ENCODE results near the gene NRAP. TPM values are rescaled to one million over a fixed set of nuclear protein-coding genes. Genes with fewer than 3 reads are reported as not detected.

NRAP gene
- total and polyA plus RNA-seq, 4 donors = 0.05 to 0.13 (median 0.10) TPM

GRCh38 chr10:113541549-113541927 is 122.3 kb downstream of the NRAP start:
- Histone ChIP-seq H3K4me1 (ENCODE audit: control insufficient read depth in 4 of 4, insufficient read depth in 4 of 4, low read length in 3 of 4) (peaks cover 18 to 47% (median 38%) of the 10 kb centered on the region in 4 donors), H3K9me3 (ENCODE audit: control insufficient read depth in 4 of 4, low read length in 3 of 4) (no peaks in the 10 kb centered on the region), H3K36me3 (ENCODE audit: control insufficient read depth in 4 of 4, insufficient read depth in 3 of 4, low read depth in 1 of 4, low read length in 3 of 4) (no peaks in the 10 kb centered on the region), H3K27me3 (ENCODE audit: control insufficient read depth in 4 of 4, insufficient read depth in 4 of 4, low read length in 3 of 4) (no peaks in the 10 kb centered on the region), H3K9ac (ENCODE audit: low read depth in 1 of 2, low read length in 2 of 2) (no peak overlapping the region), H3K27ac (ENCODE audit: low read depth in 1 of 2, low read length in 2 of 2) (peak overlapping the region; percentile 75 to 89), H3K4me3 (ENCODE audit: low read depth in 1 of 3, low read length in 3 of 3) (no peak overlapping the region)
- WGBS = 14% methylated on average over 1 of the region's 1 CpG
- TF ChIP-seq HNF4A (conservative IDR thresholded peaks at IDR 0.05) = peak in 1 of 2 donors; percentile 11
- TF ChIP-seq FOXA2 (IDR thresholded peaks at IDR 0.05) = no peak
- peak; percentile 3 for TF ChIP-seq YY1 (IDR thresholded peaks at IDR 0.05)
- TF ChIP-seq JUND (IDR thresholded peaks at IDR 0.05) = peak in 1 of 2 donors; percentile 48
- TF ChIP-seq RXRA (IDR thresholded peaks at IDR 0.05) = peak; percentile 55 to 64
- TF ChIP-seq GABPA (IDR thresholded peaks at IDR 0.05 in 1 of 2, conservative IDR thresholded peaks at IDR 0.05 in 1 of 2) = no peak
- DNase-seq (ENCODE audit: low spot score) = no peak

- H3K4me3 ChIP-seq (ENCODE audit: low read depth in 1 of 3, low read length in 3 of 3) = no peak overlapping the region
- 33% methylated on average over 7 of the region's 7 CpGs for WGBS
- H3K27me3 ChIP-seq (ENCODE audit: control insufficient read depth in 4 of 4, insufficient read depth in 4 of 4, low read length in 3 of 4) = no peaks in the 10 kb centered on the region
- peak; percentile 45 for DNase-seq (ENCODE audit: low spot score)
- TF ChIP-seq TAF1 (conservative IDR thresholded peaks at IDR 0.05) (no peak), FOXA2 (IDR thresholded peaks at IDR 0.05) (peak; percentile 76), YY1 (IDR thresholded peaks at IDR 0.05) (peak; percentile 83), CTCF (IDR thresholded peaks at IDR 0.05; ENCODE audit: low read depth, low read length, missing input control) (no peak), REST (IDR thresholded peaks at IDR 0.05) (peak; percentile 43), HNF4G (IDR thresholded peaks at IDR 0.05) (peak; percentile 29), EGR1 (IDR thresholded peaks at IDR 0.05; ENCODE audit: low read depth in 2 of 2) (peak in 1 of 2 donors; percentile 38), ATF3 (IDR thresholded peaks at IDR 0.05) (no peak), GABPA (IDR thresholded peaks at IDR 0.05 in 1 of 2, conservative IDR thresholded peaks at IDR 0.05 in 1 of 2) (no peak), ZBTB33 (IDR thresholded peaks at IDR 0.05) (peak; percentile 59), SP1 (IDR thresholded peaks at IDR 0.05) (peak; percentile 85), RAD21 (IDR thresholded peaks at IDR 0.05) (peak; percentile 18 to 36), NR2F2 (IDR thresholded peaks at IDR 0.05) (peak; percentile 32), FOXA1 (IDR thresholded peaks at IDR 0.05) (peak; percentile 75), RXRA (IDR thresholded peaks at IDR 0.05) (peak; percentile 86 to 92), HNF4A (conservative IDR thresholded peaks at IDR 0.05) (peak; percentile 70 to 82), JUND (IDR thresholded peaks at IDR 0.05) (peak; percentile 7 to 75)
- TF ChIP-seq, protein P1, sequence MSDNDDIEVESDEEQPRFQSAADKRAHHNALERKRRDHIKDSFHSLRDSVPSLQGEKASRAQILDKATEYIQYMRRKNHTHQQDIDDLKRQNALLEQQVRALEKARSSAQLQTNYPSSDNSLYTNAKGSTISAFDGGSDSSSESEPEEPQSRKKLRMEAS (IDR thresholded peaks at IDR 0.05) = peak; percentile 66
- H3K36me3 ChIP-seq (ENCODE audit: control insufficient read depth in 4 of 4, insufficient read depth in 3 of 4, low read depth in 1 of 4, low read length in 3 of 4) = no peaks in the 10 kb centered on the region
- peaks cover 18 to 47% (median 38%) of the 10 kb centered on the region in 4 donors for H3K4me1 ChIP-seq (ENCODE audit: control insufficient read depth in 4 of 4, insufficient read depth in 4 of 4, low read length in 3 of 4)
- no peaks in the 10 kb centered on the region for H3K9me3 ChIP-seq (ENCODE audit: control insufficient read depth in 4 of 4, low read length in 3 of 4)
- H3K27ac ChIP-seq (ENCODE audit: low read depth in 1 of 2, low read length in 2 of 2) = peak overlapping the region; percentile 75 to 89
- H3K9ac ChIP-seq (ENCODE audit: low read depth in 1 of 2, low read length in 2 of 2) = no peak overlapping the region
Observed at GRCh38 chr10:113540845-113541548, 122.8 kb downstream of the NRAP start.

All from liver (tissue), 9 donors.